ENCODE data around the gene PMM1. TPM values are rescaled to one million over a fixed set of nuclear protein-coding genes. Genes with fewer than 3 reads are reported as not detected.
A peak's percentile ranks its signal among the peaks of the same experiment; 100 is the strongest.

Gene PMM1
- total and polyA plus RNA-seq, 2 of the 13 experiments (the other 11 are each of a cell fraction or from before 2014, with no cell fraction given), result 17.8 to 95.6 TPM

DNA sequence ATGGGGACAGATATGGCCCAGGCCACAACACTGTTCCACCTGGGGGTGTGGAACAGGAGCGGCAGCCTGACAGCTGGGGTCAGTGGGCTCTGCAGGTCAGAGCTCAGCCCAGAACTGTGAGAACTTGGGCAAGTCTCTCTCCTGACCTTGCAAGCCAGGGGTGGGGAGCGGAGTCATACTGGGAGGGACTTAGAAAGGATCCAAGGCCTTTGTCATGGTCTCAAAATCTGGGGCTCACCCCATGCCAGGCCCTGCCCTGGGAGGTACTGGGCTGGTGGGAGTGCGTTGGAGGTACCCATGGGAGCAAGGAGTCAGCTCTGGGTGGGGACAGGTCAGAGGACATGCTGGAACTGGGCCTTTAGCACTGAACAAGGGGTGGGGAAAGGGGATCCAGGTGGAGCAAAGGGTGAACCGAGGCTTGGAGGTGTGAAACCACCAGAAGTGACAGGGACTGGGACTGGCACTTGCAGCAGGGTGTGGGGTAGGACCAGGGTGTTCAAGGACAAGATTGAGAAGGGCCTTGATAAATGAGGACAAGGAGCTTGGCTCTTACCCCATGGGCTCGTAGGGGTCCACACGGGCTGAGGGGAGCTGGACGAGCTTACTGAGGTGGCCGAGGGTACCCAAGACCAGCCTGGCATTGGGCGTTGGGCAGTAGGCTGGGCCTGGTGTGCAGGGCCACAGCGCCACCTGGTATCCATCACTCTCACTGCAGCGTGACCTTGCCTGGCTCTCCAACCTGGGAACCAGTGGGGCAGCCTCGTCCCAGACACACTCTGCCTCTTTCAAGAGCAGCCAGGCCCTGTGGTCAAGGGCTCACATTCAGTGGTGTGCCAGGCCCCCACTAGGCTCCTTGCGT, 7.4 kb upstream of the PMM1 start (continued):
- TF ChIP-seq ZFX (CRISPR knock-in tag; IDR thresholded peaks at IDR 0.05; ENCODE audit: low read depth), result 0 out of 2 replicates have a peak, but pooled peaks have one; percentile 23
- no peak for TF ChIP-seq ATRX (CRISPR knock-in tag; IDR thresholded peaks at IDR 0.05; ENCODE audit: borderline replicate concordance)
- TF ChIP-seq POLR2A (IDR thresholded peaks at IDR 0.05; ENCODE audit: insufficient read depth in 1 of 2, low read depth in 2 of 2, low read length in 2 of 2), result 0 out of 4 replicates have a peak, but pooled peaks of 1 of the 2 experiments have one; percentile 34
- no peak for TF ChIP-seq MEIS2 (CRISPR knock-in tag; IDR thresholded peaks at IDR 0.05)
- no peak for TF ChIP-seq U2AF1 (optimal IDR thresholded peaks at IDR 0.05; ENCODE audit: low read depth, low read length)
- TF ChIP-seq TOPORS (CRISPR knock-in tag; IDR thresholded peaks at IDR 0.05), result no peak
- TF ChIP-seq KDM5B (CRISPR knock-in tag; IDR thresholded peaks at IDR 0.05; ENCODE audit: borderline replicate concordance), result peak; percentile 64; the same call in 1 of the 2 replicates
- no peak for TF ChIP-seq TOE1 (CRISPR knock-in tag; IDR thresholded peaks at IDR 0.05)
- TF ChIP-seq KDM6A (CRISPR knock-in tag; IDR thresholded peaks at IDR 0.05; ENCODE audit: low read depth), result no peak
- no peak for TF ChIP-seq ZNF138 (CRISPR knock-in tag; IDR thresholded peaks at IDR 0.05; ENCODE audit: low read depth)
- peak; percentile 27; the same call in 1 of the 2 replicates for TF ChIP-seq ZNF768 (CRISPR knock-in tag; IDR thresholded peaks at IDR 0.05)
- peak; percentile 28; the same call in 1 of the 2 replicates for TF ChIP-seq NR2F6 (IDR thresholded peaks at IDR 0.05)
- peak; percentile 70; the same call in 1 of the 2 replicates for TF ChIP-seq NR2F6 (CRISPR knock-in tag; IDR thresholded peaks at IDR 0.05)
- TF ChIP-seq RFX5 (IDR thresholded peaks at IDR 0.05; ENCODE audit: low read depth, low read length), result no peak
- TF ChIP-seq, protein P1, sequence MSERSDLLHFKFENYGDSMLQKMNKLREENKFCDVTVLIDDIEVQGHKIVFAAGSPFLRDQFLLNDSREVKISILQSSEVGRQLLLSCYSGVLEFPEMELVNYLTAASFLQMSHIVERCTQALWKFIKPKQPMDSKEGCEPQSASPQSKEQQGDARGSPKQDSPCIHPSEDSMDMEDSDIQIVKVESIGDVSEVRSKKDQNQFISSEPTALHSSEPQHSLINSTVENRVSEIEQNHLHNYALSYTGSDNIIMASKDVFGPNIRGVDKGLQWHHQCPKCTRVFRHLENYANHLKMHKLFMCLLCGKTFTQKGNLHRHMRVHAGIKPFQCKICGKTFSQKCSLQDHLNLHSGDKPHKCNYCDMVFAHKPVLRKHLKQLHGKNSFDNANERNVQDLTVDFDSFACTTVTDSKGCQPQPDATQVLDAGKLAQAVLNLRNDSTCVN (CRISPR knock-in tag; IDR thresholded peaks at IDR 0.05; ENCODE audit: borderline replicate concordance), result no peak
- TF ChIP-seq ISX (CRISPR knock-in tag; conservative IDR thresholded peaks at IDR 0.05), result no peak
- TF ChIP-seq PHB2 (IDR thresholded peaks at IDR 0.05; ENCODE audit: partially characterized antibody), result no peak
- no peak for TF ChIP-seq NFATC3 (CRISPR knock-in tag; IDR thresholded peaks at IDR 0.05)
- TF ChIP-seq, protein P2, sequence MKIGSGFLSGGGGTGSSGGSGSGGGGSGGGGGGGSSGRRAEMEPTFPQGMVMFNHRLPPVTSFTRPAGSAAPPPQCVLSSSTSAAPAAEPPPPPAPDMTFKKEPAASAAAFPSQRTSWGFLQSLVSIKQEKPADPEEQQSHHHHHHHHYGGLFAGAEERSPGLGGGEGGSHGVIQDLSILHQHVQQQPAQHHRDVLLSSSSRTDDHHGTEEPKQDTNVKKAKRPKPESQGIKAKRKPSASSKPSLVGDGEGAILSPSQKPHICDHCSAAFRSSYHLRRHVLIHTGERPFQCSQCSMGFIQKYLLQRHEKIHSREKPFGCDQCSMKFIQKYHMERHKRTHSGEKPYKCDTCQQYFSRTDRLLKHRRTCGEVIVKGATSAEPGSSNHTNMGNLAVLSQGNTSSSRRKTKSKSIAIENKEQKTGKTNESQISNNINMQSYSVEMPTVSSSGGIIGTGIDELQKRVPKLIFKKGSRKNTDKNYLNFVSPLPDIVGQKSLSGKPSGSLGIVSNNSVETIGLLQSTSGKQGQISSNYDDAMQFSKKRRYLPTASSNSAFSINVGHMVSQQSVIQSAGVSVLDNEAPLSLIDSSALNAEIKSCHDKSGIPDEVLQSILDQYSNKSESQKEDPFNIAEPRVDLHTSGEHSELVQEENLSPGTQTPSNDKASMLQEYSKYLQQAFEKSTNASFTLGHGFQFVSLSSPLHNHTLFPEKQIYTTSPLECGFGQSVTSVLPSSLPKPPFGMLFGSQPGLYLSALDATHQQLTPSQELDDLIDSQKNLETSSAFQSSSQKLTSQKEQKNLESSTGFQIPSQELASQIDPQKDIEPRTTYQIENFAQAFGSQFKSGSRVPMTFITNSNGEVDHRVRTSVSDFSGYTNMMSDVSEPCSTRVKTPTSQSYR (CRISPR knock-in tag; IDR thresholded peaks at IDR 0.05; ENCODE audit: borderline replicate concordance), result no peak
- TF ChIP-seq KMT2A (CRISPR knock-in tag; IDR thresholded peaks at IDR 0.05), result no peak
- TF ChIP-seq, protein P3, sequence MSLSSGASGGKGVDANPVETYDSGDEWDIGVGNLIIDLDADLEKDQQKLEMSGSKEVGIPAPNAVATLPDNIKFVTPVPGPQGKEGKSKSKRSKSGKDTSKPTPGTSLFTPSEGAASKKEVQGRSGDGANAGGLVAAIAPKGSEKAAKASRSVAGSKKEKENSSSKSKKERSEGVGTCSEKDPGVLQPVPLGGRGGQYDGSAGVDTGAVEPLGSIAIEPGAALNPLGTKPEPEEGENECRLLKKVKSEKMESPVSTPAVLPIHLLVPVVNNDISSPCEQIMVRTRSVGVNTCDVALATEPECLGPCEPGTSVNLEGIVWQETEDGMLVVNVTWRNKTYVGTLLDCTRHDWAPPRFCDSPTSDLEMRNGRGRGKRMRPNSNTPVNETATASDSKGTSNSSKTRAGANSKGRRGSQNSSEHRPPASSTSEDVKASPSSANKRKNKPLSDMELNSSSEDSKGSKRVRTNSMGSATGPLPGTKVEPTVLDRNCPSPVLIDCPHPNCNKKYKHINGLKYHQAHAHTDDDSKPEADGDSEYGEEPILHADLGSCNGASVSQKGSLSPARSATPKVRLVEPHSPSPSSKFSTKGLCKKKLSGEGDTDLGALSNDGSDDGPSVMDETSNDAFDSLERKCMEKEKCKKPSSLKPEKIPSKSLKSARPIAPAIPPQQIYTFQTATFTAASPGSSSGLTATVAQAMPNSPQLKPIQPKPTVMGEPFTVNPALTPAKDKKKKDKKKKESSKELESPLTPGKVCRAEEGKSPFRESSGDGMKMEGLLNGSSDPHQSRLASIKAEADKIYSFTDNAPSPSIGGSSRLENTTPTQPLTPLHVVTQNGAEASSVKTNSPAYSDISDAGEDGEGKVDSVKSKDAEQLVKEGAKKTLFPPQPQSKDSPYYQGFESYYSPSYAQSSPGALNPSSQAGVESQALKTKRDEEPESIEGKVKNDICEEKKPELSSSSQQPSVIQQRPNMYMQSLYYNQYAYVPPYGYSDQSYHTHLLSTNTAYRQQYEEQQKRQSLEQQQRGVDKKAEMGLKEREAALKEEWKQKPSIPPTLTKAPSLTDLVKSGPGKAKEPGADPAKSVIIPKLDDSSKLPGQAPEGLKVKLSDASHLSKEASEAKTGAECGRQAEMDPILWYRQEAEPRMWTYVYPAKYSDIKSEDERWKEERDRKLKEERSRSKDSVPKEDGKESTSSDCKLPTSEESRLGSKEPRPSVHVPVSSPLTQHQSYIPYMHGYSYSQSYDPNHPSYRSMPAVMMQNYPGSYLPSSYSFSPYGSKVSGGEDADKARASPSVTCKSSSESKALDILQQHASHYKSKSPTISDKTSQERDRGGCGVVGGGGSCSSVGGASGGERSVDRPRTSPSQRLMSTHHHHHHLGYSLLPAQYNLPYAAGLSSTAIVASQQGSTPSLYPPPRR (CRISPR knock-in tag; IDR thresholded peaks at IDR 0.05; ENCODE audit: borderline replicate concordance), result no peak
- no peak for TF ChIP-seq SRF (IDR thresholded peaks at IDR 0.05; ENCODE audit: low read depth, low read length)
- no peak for TF ChIP-seq ZMYM2 (CRISPR knock-in tag; IDR thresholded peaks at IDR 0.05)

Data from HepG2 (cell line).